K562 (cell line): Measurements from ENCODE around the gene SNPH. TPM values are rescaled to one million over a fixed set of nuclear protein-coding genes. Genes with fewer than 3 reads are reported as not detected.

ENCODE experiments used
- ATF7 ChIP-seq: fragments of 450-650 bp; IDR thresholded peaks from 2 replicates; pipeline ENCODE4 v1.7.1; 2014; ENCODE audit warnings: mild to moderate bottlenecking, moderate library complexity
- CHD4 ChIP-seq: fragments of 200-600 bp; sonication (generic); IDR thresholded peaks from 3 replicates; pipeline ENCODE4 v1.6.1; 2012; ENCODE audit warnings: low read depth, mild to moderate bottlenecking, mixed read lengths, low read length, inconsistent platforms; ENCODE audit not compliant: insufficient read depth, insufficient replicate concordance, poor library complexity, severe bottlenecking
- CLOCK ChIP-seq: fragments of 250-450 bp; sonication (Bioruptor Pico); IDR thresholded peaks from 2 replicates; pipeline ENCODE4 v1.4.0; 2020; ENCODE audit warnings: mild to moderate bottlenecking, moderate library complexity, borderline replicate concordance
- CREB3L1 ChIP-seq: fragments of 450-650 bp; IDR thresholded peaks from 2 replicates; pipeline ENCODE4 v1.6.1; 2014; ENCODE audit warnings: low read depth, mild to moderate bottlenecking, moderate library complexity, borderline replicate concordance
- CREM ChIP-seq: IDR thresholded peaks from 2 replicates; pipeline ENCODE4 v1.6.1; 2014; ENCODE audit warnings: antibody characterized with exemption, low read depth
- CTBP1 ChIP-seq: fragments of 450-650 bp; IDR thresholded peaks from 2 replicates; pipeline ENCODE4 v1.6.1; 2016; ENCODE audit warnings: borderline replicate concordance
- HDAC2 ChIP-seq: fragments of 450-650 bp; IDR thresholded peaks from 2 replicates; pipeline ENCODE4 v1.6.1; 2016; ENCODE audit warnings: mild to moderate bottlenecking
- MCM3 ChIP-seq: fragments of 450-650 bp; IDR thresholded peaks from 2 replicates; pipeline ENCODE4 v1.6.1; 2016
- MED1 ChIP-seq: sonication (generic); formaldehyde crosslinking; IDR thresholded peaks from 2 replicates; pipeline ENCODE4 v1.8.1; 2023; ENCODE audit warnings: missing genetic modification reagents, borderline replicate concordance
- PKNOX1 ChIP-seq: fragments of 450-650 bp; IDR thresholded peaks from 2 replicates; pipeline ENCODE4 v1.6.1; 2016
- RBM14 ChIP-seq: fragments of 200-400 bp; formaldehyde crosslinking; IDR thresholded peaks from 2 replicates; pipeline ENCODE4 v1.6.1; 2018; ENCODE audit warnings: low read depth, mild to moderate bottlenecking, low read length, moderate library complexity, borderline replicate concordance; ENCODE audit not compliant: insufficient read depth
- RBM34 ChIP-seq: fragments of 200-400 bp; formaldehyde crosslinking; IDR thresholded peaks from 2 replicates; pipeline ENCODE4 v1.6.1; 2018; ENCODE audit warnings: low read length, borderline replicate concordance; ENCODE audit not compliant: insufficient read depth
- RERE ChIP-seq: sonication (generic); formaldehyde crosslinking; IDR thresholded peaks from 2 replicates; pipeline ENCODE4 v1.8.0; 2023; ENCODE audit warnings: missing genetic modification reagents, mild to moderate bottlenecking, borderline replicate concordance
- ZNF507 ChIP-seq: conservative IDR thresholded peaks from 2 replicates; pipeline ENCODE4 v1.6.1; 2017; ENCODE audit warnings: missing genetic modification characterization, missing compliant biosample characterization
- ZNF695 ChIP-seq: fragments of 450-650 bp; formaldehyde crosslinking; IDR thresholded peaks from 2 replicates; pipeline ENCODE4 v1.4.0; 2020; ENCODE audit warnings: mild to moderate bottlenecking, moderate library complexity
- ZNF77 ChIP-seq: fragments of 250-450 bp; sonication (Bioruptor Pico); IDR thresholded peaks from 2 replicates; pipeline ENCODE4 v1.5.0; 2020
- polyA plus RNA-seq, 8 experiments: library from polyadenylated mRNA; depleted of rRNA in 4 of 8; stranded (reverse) in 5 of 8; unstranded in 3 of 8; fragments of >200 nt; fragmentation: Nextera tagmentation in 2 of 8; fragmentation: Illumina TruSeq in 1 of 8; extraction: Ambion mirVana in 2 of 8; extraction: Trizol in 1 of 8; gene quantifications; 2 replicates each; pipeline versions ENCODE4 v1.2.1 to v1.2.3, GENCODE V29; 2011 to 2014; ENCODE audit warnings: inconsistent platforms in 1 of 8, missing spikeins in 1 of 8
- total RNA-seq, 7 experiments: library from RNA; depleted of rRNA in 6 of 7; stranded (reverse); fragments of >200 nt in 6 of 7; fragmentation: Illumina TruSeq in 2 of 7; extraction: Trizol in 2 of 7; gene quantifications; 2 replicates each; pipeline versions ENCODE4 v1.2.1 to v1.2.3, GENCODE V29; 2011 to 2021; ENCODE audit warnings: low replicate concordance in 1 of 7

The SNPH gene
- total and polyA plus RNA-seq, 9 of the 15 experiments (the other 6 are each of a cell fraction or from before 2014, with no cell fraction given) = 0.03 to 4.2 (median 1.4) TPM

DNA sequence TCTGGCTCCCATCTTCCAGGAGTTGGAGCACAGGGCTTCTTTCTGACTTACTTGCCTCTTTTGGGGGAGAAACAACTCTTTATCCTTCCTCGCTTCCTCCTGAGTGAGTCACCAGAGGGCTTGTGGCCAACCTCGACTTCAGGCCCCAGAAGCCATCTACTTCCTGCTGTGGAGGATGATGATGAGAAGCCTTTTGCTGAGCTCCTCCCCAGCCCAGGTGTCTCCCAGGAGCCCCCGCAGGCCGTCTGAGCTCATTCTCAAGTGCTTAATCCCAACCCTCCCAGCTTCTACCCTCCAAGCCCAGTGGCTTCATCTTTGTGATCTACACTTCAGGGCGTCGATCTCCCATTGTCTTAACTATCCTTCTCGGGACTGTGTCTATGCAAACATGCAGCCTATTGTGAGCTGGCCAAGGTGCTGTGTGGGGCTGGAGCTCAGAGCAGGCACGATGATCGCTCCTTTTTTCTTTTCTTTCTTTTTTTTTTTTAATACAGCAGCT, 35.0 kb downstream of the SNPH start (continued):
- TF ChIP-seq ZNF695 = no peak
- TF ChIP-seq CLOCK (CRISPR knock-in tag) = no peak
- no peak for TF ChIP-seq CHD4
- no peak for TF ChIP-seq MED1 (CRISPR knock-in tag)
- no peak for TF ChIP-seq RBM34
- no peak for TF ChIP-seq ZNF507
- no peak for TF ChIP-seq PKNOX1
- TF ChIP-seq CREB3L1 = no peak
- TF ChIP-seq HDAC2 = no peak
- TF ChIP-seq ATF7 = no peak
- no peak for TF ChIP-seq RERE (CRISPR knock-in tag)
- TF ChIP-seq RBM14 = no peak
- TF ChIP-seq ZNF77 = no peak
- no peak for TF ChIP-seq MCM3
- no peak for TF ChIP-seq CREM
- 0 out of 2 replicates have a peak, but pooled peaks have one; percentile 28 for TF ChIP-seq CTBP1
